COLO829 (cell line): ENCODE data around the gene VIPR1.
A peak's percentile ranks its signal among the peaks of the same experiment; 100 is the strongest.
"Not testable (repeated sequence)": the region's sequence is repeated elsewhere in the genome, so short reads cannot be mapped to it uniquely, and the experiment has no call there.

ENCODE experiments used
- DNase-seq: peaks from one replicate; pipeline ENCODE4 v3.0.0; 2012; ENCODE audit warnings: low spot score

VIPR1 gene

DNA sequence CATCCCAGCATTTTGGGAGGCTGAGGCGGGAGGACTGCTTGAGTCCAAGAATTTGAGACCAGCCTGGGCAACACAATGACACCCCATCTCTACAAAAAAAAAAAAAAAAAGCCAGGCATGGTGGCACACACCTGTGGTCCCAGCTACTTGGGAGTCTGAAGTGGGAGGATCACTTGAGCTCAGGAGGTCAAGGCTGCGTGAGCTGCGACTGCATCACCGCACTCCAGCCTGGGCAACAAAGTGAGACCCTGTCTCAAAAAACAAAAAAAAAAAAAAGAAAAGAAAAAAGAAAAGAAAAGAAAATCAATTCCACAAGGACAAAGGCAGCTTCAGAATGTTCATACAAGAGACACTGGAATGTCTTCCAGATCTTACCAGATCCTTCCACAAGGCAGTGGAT, 76.9 kb downstream of the VIPR1 start:
- not testable (repeated sequence) for DNase-seq

GRCh38 chr3:42581400-42581708, 78.9 kb downstream of the VIPR1 start:
- no peak for DNase-seq

GRCh38 chr3:42581709-42582473, 79.4 kb downstream of the VIPR1 start, which contains the start of gene SEC22C:
SEC22C (minus strand) TSS chr3:42581967; CDS start chr3:42569046, 12,921 bp downstream.
- DNase-seq = peak; percentile 100

GRCh38 chr3:42582474-42583070, 80.1 kb downstream of the VIPR1 start:
- no peak for DNase-seq
